Measurements from ENCODE around the gene STARD3NL.
"Not testable (repeated sequence)": the region's sequence is repeated elsewhere in the genome, so short reads cannot be mapped to it uniquely, and the experiment has no call there.

The STARD3NL gene, protein sequence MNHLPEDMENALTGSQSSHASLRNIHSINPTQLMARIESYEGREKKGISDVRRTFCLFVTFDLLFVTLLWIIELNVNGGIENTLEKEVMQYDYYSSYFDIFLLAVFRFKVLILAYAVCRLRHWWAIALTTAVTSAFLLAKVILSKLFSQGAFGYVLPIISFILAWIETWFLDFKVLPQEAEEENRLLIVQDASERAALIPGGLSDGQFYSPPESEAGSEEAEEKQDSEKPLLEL

DNA sequence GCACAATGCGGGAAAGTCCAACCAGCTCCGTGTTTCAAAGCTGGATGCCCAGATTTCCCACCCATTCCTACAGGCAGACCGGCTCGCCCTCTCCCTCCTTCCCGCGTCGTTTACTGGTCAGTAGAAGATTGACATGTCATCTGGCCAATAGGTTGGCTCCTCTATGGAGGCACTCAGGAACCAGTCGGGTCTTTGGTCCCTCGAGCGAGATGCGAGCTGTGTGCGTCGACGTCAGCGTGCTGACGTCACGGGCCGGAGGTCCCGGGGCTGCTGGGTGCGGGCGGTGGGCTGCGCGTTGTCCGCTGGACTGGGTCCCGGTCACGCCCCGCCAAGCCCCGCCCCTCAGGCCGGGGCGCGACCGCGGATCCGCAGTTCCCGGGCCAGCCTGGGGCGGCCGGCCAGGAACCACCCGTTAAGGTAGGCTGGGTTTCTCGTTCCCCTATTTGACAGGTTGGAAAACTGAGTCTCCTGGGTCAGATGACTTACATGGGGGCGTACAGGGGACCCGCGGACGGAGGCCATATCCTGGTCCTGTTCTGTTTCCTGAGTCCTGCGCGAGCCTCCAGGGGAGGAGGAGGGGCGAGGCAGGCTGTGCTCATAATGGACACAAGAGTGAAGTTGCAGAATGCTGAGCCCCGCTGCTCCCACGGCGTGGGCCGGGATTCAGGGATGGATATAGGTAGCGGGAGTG, at the start of gene STARD3NL:
Gene STARD3NL (plus strand): TSS at position 242 of the 691 bp plus-strand sequence. CDS start 29,260 bp downstream, outside the sequence.
- peak; percentile 98 for DNase-seq

DNA sequence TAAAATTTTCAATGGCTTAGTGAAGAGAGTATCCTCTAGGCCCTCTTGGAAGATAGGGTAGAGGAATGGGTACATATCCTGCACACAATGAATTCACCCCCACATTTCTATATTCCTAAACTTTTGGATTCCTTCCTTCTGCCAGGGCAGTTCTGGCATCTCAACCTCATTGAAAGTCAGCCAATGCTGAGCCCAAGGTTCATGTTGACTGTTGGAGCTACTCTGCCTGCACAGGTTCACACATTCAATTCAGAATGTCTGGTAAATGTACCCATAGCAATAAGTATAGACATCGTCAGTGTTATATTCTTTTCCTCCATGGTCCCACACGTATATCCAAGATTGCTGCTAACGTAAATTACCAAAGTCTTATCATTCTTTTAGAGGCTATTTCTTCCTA, 48.9 kb upstream of the STARD3NL start:
- DNase-seq = no peak

DNA sequence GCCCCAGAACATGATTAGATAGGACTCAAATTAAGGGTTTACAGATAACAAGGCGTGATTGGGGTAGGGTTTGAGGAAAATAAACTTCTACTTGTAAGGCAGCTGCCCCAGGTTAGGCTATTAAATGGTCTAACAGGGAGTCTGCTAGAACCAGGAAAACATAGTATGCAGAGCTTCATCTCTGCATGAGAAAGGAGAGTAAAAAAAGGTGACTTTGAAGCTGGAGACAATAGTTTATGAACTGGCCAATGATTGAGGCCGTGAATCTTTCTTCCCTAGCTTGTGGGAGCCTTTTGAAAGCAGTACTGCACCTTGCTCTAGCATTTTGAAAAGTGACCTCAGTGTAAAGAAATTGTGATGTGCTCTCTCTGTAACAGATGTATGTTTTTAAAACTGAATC, 48.5 kb upstream of the STARD3NL start:
- DNase-seq = no peak

DNA sequence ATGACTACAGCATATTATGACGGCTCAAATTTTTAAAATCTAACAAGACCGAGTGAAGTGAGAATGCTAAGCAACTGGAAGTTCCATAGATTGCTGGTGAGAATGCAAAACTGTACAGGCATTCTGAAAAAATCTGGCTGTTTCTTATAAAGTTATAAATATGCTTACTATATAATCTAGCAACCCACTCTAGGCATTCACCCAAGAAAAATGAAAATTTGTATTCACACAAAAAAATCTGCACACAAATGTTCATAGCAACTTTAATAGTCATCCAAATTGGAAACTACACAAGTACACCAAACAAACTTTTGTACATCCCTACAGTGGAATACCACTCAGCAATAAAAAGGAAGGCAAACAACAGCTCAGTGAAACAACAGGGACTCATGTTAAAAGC, 39.9 kb upstream of the STARD3NL start:
- no peak for DNase-seq

DNA sequence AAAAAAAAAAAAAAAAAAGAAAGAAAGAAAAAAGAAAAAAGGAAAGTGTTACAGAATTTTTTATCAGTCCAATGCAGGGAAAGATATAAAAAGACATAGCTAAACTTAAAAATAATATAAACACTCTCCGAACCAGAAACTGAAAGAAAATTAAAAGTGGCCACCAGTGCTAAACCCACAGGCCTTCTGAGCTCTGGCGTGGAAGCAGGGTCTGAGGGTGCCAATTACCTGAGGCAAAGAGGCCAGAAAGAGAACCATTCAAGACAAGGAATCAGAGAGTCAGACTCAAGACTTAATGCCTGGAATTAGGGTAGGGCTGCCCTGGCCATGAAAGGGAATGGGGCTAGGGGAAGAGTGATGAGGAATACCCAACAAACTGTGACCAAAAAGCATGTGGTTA, 36.9 kb upstream of the STARD3NL start:
- no peak for DNase-seq

DNA sequence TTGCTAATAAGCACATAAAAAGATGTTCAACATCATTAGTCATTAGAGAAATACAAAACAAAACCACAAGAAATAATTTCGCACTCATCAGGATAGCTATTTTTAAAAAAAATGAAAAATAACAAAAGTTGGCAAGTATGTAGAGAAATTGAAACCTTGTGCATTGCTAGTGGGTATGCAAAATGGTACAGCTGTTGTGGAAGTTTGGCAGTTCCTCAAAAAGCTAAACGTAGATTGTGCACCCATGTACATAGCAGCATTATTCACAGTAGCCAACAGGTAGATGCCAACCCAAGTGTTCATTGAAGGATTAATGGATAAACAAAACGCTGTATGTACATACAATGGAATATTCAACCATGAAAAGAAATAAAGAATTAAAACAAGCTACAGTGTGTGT, 35.3 kb upstream of the STARD3NL start:
- no peak for DNase-seq

DNA sequence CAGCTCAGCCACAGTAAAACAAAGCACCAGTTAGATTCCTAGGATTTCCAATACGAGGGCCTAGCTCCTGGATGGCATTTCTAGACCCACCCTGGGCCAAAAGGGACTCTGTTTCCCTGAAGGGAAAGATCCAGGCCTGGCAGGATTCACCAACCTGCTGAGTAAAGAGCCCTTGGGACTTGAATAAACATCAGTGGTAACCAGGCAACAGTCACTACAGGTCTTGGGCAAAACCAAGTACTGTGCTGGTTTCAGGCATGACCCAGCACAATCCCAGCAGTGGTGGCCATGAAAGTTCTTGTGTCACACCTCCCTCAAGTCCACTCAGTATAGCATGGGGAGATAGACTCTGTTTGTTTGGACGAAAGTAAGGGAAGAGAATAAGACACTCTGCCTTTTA, 31.0 kb upstream of the STARD3NL start:
- no peak for DNase-seq

DNA sequence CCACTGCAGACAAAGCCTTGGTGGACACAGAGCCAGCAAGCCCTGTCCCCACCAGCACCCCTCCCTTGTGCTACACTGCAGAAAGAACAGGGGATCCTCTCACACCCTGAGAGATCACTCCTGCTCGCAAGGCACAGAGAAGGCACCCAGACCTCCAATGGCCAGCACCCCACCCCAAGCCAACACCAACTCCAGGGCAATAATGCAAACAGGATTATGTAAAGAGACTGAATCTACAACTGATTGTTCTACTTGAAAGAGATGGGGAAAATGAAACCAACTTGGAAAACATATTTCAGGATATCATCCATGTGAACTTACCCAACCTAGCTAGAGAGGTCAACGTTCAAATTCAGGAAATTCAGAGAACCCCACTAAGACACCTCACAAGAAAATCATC, 26.5 kb upstream of the STARD3NL start:
- no peak for DNase-seq

DNA sequence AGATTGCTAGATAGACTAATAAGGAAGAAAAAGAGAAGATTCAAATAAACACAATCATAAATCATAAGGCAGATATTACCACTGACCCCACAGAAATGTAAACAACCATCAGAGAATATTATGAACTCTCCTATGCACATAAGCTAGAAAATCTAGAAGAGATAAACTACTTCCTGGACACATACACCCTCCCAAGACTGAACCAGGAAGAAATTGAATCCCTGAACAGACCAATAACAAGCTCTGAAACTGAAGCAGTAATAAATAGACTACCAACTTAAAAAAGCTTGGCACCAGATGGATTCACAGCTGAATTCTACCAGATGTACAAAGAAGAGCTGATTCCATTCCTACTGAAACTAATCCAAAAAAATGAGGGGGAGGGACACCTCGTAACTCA, 24.5 kb upstream of the STARD3NL start:
- no peak for DNase-seq

DNA sequence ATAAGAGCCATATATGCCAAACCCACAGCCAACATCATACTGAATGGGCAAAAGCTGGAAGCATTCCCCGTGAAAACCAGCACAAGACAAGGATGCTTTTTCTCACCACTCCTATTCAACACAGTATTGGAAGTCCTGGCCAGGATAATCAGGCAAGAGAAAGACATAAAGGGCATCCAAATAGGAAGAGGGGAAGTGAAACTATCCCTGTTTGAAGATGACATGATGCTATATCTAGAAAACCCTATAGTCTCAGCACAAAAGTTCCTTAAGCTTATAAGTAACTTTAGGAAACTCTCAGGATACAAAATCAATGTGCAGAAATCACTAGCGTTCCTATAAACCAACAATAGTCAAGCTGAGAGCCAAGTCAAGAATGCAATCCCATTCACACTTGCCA, 23.8 kb upstream of the STARD3NL start:
- DNase-seq = no peak

DNA sequence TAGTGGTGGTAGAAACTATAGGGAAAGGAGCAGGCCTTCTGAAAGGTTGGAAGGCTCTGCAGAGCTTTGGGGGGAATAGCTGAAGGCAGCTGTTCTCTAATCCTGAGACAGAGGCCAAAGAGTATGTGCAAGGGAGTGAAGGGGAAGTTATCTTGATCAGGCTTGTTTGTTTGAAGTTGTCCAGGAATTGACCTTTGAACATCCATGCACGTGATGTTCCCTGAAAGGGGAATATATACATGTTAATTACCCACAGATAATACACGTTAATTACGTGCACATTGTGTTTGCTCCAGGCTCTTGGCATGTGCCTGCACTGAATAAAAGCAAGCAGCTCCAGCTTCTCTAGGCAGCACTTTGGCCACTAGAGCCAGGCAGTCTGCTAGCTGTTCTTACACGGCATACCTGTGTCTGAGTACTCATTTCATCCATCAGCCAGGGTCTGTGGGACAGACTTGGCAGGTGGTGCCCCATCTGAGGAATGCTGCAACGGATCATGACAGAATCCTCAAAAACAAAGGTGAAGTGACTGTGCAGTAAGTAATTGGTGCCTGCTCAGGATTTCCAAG, 18.0 kb upstream of the STARD3NL start:
- no peak for DNase-seq

DNA sequence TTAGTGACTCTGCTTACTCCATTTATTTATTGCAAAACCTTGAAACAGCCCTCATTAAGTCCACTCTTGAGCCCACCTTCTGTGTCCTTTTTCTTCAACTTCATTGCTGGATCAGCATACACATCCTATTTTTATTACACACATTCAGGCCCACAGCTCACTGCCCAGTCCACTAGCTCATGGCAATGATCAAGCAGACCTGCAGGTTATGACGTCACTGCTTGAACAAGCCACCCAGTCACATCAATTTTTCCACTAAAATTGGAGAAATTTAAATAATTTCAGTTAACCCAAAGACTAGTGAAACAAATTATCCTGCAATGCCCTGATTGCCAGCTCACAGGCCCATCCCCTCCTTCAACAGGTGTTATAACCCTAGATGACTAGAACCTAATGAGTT, 16.0 kb upstream of the STARD3NL start:
- DNase-seq = no peak

DNA sequence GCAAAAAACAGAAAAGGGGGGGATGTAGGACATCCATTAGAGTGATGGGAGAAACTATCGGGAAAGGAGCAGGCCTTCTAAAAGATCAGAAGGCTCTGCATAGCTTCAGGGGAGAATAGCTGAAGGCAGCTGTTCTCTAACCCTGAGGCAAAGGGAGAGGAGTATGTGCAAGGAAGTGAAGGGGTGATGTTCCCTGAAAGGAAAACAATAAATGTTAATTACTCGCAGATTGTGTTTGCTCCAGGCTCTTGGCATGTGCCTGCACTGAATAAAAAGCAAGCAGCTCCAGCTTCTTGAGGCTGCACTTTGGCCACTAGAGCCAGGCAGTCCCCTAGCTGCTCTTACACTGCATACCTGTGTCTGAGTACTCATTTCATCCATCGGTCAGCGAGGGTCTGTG, 14.4 kb upstream of the STARD3NL start:
- no peak for DNase-seq

DNA sequence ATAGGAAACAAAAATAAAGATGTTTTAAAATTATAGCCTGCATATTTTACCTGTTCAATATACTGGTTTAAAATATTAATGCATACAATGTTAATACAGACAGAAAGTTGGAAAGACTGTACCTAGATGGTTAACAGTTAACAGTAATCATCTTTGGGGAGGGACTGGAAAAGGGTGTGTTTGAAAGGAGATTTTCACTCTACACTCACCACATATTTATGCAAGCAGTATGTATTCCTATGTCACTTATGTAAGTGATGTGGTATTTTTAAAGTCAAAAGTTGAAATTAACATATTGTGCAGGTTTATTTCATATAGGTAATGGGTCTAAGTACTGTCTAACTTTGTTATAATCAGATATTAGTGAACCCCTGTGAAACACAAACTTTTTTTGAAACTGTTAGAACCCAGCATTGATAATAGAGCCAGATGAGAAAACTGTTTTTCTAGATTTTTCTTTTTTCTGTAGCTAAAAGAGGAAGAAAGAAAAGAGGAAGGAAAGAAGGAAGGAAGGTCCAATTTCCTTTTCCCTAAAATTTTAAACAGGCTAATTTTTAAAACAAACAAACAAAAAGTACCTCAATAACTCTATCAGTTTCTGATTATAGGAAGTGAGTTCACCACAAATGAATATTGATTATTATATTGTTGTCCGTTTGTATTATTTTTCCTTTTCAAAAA, 9.0 kb upstream of the STARD3NL start:
- no peak for DNase-seq

DNA sequence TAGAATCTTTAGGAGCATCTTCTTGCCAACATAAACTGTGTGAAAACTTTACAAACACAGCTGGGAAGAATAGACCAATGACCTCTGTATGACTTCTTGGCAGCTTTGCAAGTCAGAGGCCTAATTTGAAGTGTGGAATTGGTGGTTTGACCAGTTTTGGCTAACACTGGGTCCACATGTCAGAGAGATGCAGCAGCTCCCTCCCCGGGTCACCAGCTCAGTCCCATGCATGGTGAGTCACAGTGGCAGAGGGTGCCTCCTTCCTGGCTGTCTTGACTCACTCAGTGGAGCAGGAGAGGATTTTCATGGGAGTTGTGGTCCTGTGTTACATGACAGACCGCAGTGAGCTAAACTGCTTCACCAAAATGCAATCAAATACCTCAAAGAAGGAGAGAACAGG, 8.2 kb upstream of the STARD3NL start:
- DNase-seq = no peak

DNA sequence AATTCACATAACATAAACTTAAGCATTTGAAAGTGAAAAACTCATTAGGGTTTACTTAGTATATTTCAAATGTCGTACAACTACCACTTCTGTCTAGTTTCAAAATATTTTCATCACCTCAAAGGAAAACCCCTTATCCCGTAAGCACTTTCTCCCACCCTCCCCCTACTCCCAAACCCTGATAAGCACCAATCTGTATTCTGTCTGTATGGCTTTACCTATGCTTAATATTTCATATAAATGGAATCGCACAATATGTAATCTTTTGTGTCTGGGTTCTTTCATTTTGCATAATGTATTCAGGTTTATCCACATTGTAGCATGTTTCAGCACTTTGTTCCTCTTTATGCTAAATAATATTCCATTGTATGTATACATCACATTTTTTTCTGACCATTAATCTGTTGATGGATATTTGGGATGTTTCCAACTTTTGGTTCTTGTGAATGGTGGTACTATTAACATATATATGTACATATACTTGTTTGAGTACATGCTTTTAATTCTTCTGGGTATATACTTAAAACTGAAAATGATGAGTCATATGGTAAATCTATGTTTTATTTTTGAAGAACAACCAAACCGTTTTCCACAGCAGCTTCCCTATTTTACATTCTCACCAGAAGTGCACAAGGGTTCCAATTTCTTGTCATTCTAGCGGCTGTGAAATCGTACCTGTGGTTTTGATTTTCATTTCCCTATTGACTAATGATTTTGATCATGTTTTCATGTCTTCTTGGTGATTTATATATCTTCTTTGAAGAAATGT, 6.2 kb upstream of the STARD3NL start:
- DNase-seq = no peak

DNA sequence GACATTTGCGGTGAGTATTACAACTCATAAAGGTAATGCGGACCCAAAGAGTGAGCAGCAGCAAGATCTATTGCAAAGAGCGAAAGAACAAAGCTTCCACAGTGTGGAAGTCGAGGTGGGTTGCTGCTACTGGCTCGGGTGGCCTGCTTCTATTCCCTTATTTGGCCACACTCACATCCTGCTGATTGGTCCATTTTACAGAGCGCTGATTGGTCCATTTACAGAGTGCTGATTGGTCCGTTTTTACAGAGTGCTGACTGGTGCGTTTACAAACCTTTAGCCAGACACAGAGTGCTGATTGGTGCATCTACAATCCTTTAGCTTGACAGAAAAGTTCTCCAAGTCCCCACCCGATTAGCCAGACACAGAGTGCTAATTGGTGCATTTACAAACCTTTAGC, 2.5 kb upstream of the STARD3NL start:
- not testable (repeated sequence) for DNase-seq

DNA sequence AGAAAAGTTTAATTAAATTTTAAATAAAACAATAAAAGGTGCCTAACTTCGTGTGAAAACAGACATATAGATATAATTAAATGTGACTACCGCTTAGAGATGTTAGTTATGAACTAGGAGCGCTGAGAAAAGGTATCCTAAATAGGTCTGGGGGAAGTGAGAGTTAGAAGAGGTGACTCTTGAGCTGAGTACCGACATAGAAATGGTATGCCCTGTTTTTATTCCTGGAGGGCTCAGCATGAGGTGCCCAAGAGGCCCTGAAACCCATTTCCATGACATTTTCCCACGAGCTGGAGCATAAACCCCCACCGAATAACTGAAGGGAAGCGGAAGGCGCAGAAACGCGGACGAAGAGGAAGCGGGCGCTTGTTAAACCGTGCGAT, 433 bp upstream of the STARD3NL start:
- no peak for DNase-seq

DNA sequence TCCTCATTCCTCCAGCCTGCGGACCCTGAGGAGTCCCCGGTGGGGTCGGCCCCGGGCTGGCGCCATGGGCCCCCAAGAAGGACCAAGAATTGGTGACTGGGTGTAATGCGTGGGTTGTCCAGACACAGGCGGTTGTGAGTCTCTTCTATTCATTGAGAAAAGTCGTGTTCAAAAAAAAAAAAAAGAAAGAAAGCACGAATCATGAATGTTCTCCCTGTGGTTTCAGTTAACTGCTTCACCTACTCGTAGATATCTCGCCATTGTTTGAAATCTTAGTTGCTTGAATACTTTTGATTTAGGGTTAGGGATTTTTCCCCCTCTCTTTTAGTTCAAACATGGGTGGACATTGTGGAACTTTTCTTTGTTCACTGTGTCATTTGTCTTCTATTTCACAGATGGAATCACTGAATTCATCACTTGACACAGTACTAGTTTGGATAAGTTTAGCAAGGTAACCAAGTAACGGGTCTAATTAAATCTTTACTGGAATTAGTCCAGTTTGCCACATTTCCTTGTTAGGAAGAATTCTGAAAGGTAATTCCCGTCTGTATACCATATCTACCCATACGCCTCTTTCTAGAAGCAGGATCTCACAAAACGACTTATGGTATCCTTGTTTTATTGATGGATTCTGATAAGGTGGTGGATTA, 775 bp downstream of the STARD3NL start:
- peak; percentile 59 for DNase-seq

DNA sequence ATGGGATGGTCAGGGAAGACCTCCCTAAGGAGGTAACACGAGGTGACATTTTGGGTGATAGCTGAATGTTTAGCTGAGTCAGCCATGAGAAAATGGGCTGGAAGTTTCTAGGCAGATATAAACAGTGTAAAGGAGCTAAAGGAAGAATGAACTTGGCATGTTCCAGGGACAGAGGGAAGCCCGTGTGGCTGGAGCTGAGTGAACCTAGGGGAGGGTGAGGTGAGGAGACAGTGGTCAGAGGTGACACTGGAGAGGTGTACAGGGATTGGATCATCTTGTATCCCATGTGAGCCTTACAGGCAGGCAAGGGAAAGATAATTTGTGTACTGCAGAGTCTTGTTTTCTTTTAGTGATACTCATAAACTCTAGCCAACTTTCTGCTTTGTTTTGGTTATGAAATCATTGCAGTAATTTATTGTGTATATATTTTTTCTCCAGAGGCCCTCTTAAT, 1.8 kb downstream of the STARD3NL start:
- no peak for DNase-seq

DNA sequence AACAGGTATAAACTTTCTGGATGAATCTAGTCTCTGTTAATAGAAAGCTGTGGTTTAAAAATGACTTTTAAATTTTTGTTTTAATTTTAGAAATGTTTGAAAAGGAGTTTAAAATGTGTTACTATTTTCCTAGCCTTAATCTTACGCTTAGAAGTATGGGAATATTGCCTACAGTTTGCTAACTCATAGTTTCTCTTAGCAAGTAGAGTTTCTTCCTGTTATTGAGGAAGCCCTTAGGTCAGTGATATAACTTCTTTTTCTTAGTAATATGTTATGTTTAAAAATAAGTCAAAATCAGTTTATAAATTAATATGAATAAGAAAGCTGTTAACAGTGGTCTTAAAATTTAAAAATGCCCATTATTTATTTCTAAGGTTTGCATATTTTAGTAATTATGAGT, 3.1 kb downstream of the STARD3NL start:
- DNase-seq = no peak

DNA sequence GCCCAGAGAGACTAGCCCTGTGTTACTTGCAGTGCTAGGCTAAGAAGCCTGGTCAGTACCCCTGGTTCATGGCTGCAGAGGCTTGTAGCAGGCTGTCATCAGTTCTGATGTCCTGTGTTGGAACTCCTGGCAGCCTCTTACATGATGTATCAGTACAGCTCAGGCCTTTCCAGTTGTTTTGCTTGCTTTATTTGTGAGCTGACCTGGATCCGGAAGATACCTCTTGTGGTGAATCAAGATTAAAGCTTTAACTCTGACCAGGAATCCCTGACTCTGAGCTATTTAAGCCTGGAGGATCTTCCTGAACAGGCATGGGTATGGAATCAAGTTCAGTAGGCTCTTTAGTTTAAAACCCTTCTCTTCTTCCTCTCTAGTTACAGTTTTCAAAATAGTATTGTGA, 4.4 kb downstream of the STARD3NL start:
- DNase-seq = no peak

Measured in CD4-positive, alpha-beta T cell treated with Interleukin-17A for 1 hour (primary cell).